ENCODE data around the gene KMT5B.

KMT5B gene

DNA sequence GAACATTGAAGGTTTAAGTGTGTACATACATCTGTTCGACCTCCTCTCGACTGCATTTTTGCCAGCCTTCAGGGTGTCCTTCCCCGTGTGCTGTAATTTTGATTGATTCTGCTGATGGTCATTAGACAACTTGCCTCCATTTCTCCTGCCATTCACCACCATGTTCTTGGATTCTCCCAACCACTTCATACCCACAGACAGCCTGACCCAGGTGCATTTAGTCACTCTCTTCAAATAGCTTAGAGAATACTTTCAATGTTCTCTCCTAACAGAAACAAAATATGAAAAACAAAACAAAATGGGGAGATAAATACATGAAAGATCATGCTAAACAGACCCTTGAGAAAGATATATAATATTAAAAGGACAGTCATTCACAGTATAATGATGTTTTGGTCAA lies 23.2 kb downstream of the KMT5B start:
- in situ Hi-C loops (cut with MboI; ENCODE audit: low pct_unique_long_range_greater_than_20kb, low sequenced_read_pairs, unreplicated experiment), result no loop called here
- DNase-seq (ENCODE audit: low spot score), result no peak
- no peak for TF ChIP-seq CTCF (IDR thresholded peaks at IDR 0.05; ENCODE audit: extremely low read depth, insufficient read depth, missing control alignments)

DNA sequence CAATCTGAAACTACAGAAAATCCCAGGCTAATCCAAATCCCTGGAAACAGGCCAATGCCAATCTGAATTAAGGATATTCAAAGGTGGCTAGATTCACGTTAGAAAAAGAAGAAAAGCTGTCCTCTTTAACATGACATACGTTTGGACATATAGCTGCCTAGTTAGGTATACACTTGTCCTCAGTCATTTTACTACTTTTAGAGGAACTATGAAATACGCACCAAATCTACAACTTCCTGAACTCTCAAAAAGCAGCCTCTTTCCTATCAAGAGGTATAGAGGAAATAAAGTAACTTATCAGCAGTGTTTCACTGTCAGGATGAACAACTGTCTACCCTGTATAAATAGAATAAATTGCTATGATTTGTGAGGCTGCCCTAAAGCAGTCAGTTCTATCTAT lies 24.0 kb downstream of the KMT5B start:
- in situ Hi-C loops (cut with MboI; ENCODE audit: low pct_unique_long_range_greater_than_20kb, low sequenced_read_pairs, unreplicated experiment), result no loop called here
- no peak for DNase-seq (ENCODE audit: low spot score)
- no peak for TF ChIP-seq CTCF (IDR thresholded peaks at IDR 0.05; ENCODE audit: extremely low read depth, insufficient read depth, missing control alignments)

DNA sequence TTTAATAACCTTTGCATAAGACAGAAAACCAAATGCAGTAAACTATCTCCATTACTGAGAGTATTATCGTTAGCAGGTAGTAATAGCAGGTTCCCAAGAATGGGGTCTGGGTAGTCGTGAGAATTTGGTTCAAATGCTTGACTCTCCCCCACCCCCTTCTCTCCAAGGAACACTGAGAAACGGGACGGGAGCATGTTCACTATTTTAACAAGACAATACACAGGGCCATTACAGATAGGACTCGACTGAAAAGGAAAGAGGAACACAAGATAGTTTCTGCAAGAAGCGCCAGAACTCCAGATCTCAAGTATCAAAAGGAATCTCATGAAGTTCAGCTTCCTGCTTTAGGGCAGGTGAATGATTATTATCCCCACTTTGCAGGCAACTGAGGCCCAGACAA lies 27.0 kb downstream of the KMT5B start:
- no peak for TF ChIP-seq CTCF (IDR thresholded peaks at IDR 0.05; ENCODE audit: extremely low read depth, insufficient read depth, missing control alignments)
- in situ Hi-C loops (cut with MboI; ENCODE audit: low pct_unique_long_range_greater_than_20kb, low sequenced_read_pairs, unreplicated experiment), result no loop called here
- DNase-seq (ENCODE audit: low spot score), result no peak

DNA sequence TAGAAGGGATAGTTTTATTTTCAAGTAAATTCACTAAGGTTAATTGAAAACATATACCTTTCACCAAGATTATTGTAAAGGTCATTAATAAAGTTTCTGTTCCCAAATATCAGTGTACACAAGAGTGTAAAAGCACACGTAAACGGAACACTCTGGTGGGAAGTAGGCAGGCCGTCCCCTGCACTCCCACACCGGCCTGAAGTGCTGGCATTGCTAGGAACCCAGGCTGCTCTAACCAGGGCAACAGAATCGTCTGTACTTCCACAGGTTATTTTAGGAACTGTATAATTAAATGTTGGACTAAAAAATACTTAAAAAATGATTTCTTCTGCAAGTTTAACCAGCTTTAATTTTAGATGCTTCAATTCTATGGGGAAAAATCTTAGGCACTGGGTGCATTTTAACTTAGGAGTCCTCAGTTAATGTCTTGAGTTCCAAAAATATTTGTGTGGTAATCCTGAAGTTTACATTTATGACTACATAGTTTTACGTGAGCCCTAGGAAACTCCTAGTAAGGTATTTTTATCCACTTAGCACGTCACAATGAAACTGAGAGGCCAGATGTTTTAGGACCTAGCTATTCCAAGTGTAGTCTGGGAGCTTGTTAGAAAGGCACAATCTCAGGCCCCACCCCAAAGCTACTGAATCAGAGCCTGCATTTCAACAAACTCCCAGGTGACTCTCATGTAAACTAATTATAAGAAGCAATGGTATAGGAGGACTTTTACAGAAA lies 31.2 kb downstream of the KMT5B start:
- in situ Hi-C loops (cut with MboI; ENCODE audit: low pct_unique_long_range_greater_than_20kb, low sequenced_read_pairs, unreplicated experiment), result no loop called here
- no peak for TF ChIP-seq CTCF (IDR thresholded peaks at IDR 0.05; ENCODE audit: extremely low read depth, insufficient read depth, missing control alignments)
- DNase-seq (ENCODE audit: low spot score), result no peak

DNA sequence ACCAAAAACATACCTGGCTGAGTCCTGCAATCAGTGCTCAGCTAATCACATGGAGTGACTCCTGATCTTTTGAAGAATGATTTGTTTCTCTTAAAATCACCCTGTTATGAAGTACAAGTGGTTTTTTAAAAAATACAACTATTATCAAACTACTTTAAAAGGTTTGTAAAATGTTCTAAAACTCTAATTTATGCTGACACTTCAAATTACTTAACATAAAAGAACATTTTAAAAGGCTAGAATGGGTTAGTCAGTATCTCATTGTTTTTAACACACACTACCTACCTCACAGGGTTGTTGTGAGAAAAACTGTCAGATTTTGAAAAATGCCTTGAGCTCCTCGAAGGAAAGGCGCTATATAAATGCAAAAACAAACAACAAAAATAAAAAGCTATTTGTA lies 33.2 kb downstream of the KMT5B start:
- no peak for TF ChIP-seq CTCF (IDR thresholded peaks at IDR 0.05; ENCODE audit: extremely low read depth, insufficient read depth, missing control alignments)
- in situ Hi-C loops (cut with MboI; ENCODE audit: low pct_unique_long_range_greater_than_20kb, low sequenced_read_pairs, unreplicated experiment), result no loop called here
- DNase-seq (ENCODE audit: low spot score), result no peak

DNA sequence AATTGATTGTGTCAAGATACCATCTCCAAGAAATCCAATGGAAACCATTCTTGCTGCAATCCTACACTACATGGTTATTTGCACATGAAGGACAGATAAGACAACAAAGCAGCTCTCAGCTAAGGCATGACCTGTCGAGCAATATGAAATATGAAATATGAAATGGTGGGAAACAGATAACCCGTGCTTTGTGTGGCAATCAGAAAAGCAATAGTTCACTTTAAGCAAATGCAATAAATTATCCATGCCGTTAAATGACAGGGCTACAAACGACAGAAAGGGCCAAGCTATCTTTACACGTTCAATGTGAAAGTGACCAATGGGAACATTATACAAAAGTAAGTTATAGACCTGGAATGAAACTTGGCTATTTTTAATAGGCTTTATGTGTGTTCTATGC lies 35.2 kb downstream of the KMT5B start:
- DNase-seq (ENCODE audit: low spot score), result no peak
- TF ChIP-seq CTCF (IDR thresholded peaks at IDR 0.05; ENCODE audit: extremely low read depth, insufficient read depth, missing control alignments), result no peak
- in situ Hi-C loops (cut with MboI; ENCODE audit: low pct_unique_long_range_greater_than_20kb, low sequenced_read_pairs, unreplicated experiment), result no loop called here
